NCI-H146 (cell line): Measurements from ENCODE around the gene JADE2.
"Not testable (repeated sequence)": the region's sequence is repeated elsewhere in the genome, so short reads cannot be mapped to it uniquely, and the experiment has no call there.

Experiments used
- DNase-seq: peaks from one replicate; lab custom pipeline; 2025; lab: John Stamatoyannopoulos, UW

Gene JADE2

DNA sequence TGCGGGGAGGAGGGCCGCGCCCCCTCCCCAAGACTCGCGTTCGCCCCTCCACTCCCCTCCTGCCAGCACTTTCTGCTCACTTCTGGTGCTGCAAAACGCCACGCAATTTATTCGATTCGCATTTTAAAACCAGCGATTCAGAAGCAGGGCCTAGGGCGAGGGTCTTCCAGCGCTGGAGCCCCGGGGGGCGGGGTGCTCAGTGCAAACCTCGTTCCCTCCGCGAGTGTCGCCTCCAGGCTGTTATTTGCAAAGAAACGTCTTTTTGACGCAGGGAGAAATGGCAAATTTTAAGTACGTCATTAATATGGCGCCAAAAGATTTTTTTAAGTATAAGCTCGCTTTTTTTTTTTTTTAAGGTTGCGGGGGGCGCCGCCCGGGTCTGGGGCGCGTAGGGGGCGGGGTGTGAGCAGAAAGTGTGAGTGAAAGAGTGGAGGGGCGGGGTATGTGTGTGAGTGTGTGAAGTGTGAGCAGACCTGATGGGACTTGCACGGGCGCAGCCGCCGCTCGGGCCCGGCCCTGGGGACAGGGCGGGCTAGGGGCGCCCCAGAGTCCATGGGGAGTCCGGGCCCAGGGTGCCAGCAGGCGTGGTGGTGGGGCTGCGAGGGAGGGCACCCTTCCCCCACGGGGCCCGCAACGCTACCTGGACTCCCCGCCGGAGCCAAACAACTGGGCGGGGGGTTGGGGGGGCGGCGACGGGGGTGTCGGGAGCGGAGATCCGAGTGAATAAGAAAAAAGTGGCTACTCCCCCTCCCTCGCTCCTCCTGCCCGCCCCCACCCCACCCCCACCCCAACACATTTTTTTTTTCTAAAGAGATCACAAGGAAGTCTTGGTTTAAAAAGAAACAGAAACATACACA, at the start of gene JADE2:
Gene JADE2 (plus strand): TSS at position 845 of the 857 bp plus-strand sequence. CDS start 10,188 bp downstream, outside the sequence.
- peak; percentile 63 for DNase-seq

DNA sequence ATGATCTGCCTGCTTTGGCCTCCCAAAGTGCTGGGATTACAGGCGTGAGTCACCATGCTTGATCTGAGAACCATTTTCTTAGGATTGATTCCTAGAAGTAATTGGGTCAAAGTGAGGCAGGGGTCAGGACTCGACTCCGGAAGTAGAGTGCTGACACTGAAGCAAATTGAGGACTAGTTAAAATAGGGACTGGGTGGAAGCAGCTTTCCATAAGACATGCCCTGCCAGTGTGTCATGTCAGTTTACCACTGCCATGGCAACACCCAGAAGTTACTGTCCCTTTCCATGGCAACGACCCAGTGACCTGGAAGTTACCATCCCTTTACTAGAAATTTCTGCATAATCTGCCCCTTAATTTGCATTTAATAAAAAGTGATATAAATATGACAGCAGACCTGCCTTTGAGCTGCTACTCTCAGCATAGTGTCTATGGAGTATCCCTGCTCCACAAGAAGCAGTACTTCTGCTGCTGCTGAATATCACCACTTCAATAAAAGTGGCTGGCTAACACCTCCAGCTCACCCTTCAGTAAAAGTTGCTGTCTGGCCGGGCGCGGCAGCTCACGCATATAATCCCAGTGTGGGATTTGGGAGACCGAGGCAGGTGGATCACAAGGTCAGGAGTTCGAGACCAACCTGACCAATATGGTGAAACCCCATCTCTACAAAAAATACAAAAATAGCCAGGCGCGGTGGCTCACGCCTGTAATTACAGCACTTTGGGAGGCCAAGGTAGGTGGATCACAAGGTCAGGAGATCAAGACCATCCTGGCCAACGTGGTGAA, 47.8 kb upstream of the JADE2 start:
- DNase-seq: no peak

DNA sequence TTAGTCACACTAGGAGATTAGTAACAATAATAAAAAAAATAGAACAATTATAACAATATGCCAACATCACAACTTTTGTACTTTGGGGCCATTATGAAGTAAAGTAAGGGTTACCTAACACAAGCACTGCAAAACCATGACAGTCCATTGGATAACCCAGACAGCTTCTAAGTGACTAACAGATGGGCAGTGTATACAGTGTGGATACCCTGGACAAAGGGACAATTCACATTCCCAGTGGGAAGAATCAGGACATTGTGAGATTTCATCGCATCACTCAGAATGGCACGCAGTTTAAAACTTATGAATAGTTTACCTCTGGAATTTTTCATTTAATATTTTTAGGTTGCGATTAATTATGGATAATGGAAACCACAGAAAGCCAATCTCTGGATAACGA, 45.6 kb upstream of the JADE2 start:
- no peak for DNase-seq

DNA sequence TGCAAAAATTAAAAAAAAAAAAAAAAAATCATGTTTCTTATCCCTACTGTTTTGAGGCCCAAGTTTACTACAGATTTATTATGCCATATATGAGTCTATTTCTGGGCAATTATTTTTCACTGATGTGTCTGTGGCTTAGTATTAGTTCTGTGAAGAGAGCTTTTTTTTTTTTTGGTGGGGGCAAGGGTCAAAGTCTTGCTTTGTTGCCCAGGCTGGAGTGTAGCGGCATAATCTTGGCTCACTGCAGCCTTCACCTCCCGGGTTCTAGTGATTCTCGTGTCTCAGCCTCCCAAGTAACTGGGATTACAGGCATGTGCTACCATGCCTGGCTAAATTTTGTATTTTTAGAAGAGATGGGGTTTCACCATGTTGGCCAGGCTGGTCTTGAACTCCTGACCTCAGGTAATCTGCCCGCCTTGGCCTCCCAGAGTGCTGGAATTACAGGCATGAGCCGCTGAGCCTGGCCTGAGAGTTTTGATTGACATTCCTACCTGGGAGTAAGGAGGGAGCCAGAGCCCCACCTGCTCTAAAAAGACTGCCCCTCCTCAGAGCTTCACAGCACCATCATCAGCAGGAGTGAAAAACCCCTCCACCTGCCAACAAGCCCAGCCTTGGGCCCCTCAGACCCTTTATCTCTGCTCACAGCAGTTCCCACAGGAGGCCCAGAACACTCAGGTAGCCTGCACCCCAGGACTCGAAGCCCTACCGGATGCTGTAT, 36.1 kb upstream of the JADE2 start:
- no peak for DNase-seq

DNA sequence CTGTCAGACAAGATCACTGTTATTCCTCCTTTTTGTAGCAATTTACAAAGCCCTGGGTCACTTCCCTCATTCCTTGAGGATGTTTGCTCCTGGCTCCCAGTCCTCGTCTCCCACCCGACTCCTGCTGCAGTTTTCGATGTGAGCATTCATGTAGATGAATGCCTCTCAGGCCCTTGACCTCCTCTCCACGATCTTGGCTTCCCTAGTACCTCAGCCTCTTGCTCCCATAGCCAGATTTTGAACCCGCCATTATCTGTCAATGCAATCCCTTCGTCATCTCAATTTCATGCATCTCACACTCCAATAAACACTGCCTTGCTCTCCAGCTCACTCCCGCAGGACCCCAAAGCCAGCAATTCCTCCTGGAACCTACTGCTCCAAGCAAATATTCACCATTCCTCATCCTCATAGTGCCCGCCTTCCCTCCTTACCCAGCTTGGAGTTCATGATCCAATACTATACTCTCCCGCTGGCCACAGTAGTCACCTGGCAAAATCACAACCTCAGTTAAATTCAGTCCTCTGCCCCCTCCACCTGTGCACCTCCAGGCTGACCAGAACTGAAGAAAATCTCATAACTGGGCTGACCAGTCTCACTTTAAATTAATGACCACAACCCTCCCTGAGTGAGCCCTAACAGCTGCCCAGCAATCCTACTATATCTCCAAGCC, 35.1 kb upstream of the JADE2 start:
- no peak for DNase-seq

DNA sequence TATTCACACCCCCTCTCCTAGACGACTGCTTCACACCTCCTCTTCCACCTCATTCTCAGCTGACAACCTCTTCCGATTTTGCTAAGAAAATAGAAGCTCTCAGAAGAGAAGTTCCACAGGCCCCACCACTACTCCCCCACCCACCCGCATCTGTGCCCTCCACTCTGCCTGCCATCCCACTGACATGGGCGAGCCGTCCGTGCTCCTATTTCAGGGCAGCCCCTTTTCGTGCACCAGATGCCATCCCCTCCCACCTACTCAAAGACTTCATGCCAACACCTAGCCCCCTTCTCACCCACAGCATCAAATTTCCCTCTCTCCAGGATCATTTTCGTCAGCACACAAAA, 34.6 kb upstream of the JADE2 start:
- no peak for DNase-seq

DNA sequence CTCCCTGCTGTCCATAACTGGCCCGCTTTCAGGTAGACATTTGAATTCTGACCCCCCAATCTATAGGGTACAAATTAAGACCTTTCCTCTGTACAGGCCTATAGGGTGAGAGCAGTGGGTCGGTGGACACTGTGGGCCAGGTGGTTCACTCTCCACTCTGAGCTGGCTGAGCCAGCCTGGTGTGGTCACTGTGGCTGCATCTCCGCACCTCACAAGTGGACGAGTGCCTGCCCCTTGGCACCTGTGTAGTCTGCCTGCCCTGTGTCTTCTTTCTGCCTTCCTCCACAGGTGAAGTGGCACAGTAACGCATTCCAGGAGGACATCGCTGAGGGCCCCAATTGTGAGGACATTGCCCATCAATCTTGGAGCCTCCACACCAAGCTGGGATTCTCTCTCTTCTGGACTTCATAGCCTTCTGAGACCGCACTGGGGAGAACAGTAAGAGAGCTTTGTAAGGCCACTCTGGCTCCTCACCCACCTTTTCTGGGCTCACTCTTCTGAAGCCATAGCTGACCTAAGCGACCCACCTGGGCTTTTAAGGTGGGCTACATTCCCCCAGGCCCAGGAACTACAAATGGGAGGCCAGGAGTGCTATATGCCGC, 33.5 kb upstream of the JADE2 start:
- no peak for DNase-seq

DNA sequence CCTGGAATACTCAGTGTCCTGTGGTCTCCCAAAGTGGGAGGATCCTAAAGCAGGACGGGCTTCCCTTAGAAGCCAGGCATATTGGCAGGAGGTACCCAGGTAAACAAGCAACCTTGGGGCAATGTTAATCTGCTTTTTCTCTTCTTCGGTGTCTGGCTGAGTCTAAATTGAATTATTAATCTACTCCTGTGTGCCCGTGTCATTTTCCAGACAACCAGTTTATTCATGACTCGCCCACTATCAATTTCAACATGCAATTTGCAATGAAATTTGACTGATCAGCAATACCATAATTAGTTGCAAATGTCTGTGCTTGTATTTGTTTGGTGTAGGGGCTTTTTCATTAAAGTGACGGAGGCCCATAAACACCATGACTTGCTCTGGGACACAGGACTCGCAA, 32.9 kb upstream of the JADE2 start:
- no peak for DNase-seq

DNA sequence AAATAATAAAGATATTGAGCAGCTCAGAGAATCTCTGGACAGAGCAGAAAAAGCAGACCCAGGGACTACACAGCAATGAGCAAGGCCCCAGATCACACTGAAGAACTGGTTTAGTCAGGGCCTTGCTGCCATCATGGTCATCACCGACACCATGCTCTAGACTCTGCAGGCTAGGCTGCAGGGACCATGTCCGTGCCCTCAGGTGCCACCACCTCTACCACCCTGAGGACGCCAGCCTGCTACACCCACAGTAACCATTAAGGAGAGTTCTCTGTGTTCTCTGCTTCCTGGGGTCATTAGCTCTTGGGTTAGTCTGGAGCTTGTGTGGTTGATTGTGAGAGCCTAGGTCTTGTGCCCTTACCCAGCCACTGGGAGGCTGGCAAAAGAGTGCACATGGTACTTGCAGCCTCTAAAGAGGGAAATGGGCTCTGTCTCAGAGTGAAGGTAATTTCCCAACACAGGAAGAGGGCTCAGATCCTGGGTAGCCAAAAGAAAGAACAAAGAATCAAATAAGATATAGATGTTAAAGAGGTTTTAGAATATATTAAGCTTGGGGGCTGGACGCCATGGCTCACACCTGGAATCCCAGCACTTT, 31.9 kb upstream of the JADE2 start:
- no peak for DNase-seq

DNA sequence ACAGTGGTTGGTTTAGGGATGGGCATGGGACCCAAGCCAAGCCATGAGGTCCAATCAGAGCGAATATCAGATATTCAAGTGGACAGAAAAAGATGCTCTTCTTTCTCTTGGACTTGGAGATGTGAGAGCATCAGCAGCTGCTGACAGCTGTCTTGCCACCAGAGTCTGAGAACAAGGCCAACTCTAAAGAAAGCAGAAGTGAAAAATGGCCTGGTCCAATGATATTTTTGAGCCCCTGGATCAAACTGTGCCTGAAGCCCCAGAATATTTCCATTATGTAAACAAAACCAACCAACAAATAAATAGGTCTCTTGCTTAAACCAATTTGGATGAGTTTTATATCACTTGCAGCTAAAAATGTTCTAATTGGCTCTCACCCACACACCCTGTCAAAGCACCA, 30.7 kb upstream of the JADE2 start:
- no peak for DNase-seq

DNA sequence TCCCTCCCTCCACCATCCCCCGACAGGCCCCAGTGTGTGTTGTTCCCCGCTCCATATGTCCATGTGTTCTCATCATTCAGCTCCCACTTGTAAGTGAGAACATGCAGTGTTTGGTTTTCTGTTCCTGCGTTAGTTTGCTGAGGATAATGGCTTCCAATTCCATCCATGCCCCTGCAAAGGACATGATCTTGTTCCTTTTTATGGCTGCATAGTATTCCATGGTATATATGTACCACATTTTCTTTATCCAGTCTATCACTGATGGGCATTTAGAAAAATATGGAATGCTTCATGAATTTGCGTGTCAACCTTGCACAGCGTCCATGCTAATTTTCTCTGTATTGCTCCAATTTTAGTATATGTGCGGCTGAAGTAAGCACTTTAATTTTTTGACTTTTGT, 25.6 kb upstream of the JADE2 start:
- not testable (repeated sequence) for DNase-seq

DNA sequence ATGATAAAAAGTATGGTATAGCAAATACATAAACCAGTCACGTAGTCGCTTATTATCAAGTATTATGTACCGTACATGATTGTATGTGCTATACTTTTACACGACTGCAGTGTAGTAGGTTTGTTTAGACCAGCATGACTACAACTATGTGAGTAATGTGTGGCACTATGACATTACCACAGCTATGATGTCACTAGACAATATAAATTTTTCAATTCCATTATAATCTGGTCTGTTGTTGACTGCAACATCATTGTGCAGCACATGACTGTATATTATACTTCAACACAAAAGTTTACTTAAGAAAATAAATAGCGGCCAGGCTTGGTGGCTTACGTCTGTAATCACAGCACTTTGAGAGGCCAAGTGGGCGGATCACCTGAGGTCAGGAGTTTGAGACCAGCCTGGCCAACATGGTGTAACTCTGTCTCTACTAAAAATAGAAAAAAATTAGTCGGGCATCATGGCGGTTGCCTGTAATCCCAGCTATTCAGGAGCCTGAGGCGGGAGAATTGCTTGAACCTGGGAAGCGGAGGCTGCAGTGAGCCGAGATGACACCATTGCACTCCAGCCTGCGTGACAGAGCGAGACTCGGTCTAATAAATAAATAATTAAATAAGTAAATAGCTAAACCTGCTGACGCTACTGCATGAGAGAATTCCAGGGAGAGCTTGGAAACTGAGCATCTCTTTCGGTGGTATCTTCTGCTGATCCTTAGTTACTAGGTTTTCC, 24.6 kb upstream of the JADE2 start:
- no peak for DNase-seq

DNA sequence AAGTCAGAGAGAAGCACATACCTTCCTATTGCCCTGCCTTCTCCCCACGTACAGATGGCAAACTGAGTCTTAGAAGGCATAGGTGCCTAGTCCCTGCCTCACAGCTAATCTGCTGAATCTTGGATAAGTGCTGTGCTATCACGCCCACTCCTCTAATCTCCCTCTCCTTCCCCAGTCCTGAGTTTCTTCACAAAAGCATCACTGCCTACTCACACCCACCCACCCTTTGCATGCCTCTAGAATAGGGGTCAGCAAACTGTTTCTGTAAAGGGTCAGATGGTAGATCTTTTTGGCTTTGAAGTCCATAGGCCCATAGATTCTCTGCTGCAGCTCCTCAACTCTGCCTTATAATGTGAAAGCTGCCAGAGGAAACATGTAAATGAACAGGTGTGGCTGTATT, 23.2 kb upstream of the JADE2 start:
- DNase-seq: no peak

DNA sequence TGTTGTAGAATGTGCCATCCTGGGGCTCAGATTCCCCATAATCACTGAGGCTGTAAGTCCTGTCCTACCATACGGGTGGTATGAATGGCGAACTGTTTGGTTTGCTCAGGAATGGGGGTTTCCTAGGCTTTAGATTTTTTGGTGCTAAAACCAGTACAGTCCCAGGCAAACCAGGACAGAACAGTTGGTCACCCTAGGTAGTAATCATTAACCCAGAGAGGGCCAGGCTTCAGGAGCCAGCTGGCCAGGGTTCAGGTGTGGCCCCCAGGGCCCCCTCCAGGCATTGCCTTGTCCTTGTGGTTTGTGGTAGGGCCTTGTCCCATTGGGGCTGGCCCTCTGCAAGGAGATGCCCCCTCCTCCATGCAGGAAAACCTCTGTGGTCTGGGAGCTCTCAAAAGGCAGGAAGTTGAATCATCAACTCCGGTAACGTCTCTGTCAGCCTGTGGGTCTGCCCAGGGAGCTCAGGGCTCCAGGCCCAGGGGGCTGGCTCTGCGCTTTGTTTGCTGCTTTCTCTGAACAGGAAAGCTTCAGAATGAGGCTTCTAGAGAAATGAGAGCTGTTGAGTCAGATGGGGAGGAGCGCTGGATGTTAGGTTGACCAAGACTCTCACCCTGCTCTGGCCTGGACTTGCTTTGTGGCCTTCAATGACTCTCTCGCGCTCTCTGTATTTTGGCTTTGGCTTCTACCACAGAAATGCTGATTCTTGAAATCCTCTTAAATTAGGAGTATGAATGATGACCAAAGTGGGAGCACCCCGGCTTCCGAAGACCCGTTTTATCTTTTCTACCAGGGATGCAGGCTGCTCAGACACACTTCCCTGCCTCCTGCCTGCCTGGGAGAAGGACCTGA, 22.2 kb upstream of the JADE2 start:
- DNase-seq: no peak

DNA sequence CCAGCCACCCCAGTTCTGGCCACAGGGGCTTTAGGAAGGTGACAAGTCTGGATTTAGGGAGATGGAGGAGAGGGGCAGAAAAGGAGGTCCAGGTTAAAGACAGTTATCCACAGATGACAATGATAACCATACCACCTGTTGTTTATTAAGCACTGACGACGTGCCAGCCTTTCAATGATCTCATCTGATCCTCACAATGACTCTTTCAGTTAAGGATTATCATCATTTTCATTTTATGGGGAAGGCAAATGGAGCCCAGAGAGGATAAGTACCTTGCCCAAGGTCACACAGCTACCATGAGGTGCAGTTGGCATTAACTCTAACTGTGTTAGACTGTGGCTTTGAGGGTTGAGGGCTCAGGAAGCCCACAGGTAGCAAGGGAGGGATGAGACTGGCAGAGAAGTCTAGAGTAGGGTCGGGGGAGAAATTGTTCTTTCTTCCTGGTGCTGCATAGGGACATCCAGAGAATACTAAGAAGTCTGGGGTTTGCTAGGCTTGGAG, 21.5 kb upstream of the JADE2 start:
- no peak for DNase-seq

DNA sequence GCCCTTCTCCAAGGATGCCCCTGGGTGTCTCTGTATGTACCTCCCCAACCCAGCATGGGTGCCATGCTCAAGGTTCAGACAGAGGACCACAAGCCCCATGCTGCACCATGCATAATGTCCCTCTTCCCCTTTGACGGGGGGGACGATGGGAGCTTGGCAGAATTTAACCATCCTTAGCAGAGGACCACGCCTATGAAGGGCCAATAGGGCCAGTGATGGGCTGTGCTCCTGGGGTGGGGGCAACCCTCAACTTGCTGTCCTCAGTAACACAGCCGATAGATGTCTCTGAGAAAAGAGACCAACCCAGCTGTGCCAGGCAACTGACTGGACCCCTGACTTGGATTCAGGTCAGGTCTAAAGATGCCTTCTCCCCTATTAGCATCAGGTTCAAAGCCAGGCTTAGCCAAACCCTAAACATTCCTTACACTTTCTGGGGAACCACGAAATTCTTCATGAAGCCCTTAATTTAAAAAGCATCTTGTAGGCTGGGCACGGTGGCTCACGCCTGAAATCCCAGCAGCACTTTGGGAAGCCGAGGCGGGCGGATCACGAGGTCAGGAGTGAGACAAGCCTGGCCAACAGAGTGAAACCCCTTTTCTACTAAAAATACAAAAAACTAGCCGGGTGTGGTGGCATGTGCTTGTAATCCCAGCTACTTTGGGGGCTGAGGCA, 20.7 kb upstream of the JADE2 start:
- no peak for DNase-seq

DNA sequence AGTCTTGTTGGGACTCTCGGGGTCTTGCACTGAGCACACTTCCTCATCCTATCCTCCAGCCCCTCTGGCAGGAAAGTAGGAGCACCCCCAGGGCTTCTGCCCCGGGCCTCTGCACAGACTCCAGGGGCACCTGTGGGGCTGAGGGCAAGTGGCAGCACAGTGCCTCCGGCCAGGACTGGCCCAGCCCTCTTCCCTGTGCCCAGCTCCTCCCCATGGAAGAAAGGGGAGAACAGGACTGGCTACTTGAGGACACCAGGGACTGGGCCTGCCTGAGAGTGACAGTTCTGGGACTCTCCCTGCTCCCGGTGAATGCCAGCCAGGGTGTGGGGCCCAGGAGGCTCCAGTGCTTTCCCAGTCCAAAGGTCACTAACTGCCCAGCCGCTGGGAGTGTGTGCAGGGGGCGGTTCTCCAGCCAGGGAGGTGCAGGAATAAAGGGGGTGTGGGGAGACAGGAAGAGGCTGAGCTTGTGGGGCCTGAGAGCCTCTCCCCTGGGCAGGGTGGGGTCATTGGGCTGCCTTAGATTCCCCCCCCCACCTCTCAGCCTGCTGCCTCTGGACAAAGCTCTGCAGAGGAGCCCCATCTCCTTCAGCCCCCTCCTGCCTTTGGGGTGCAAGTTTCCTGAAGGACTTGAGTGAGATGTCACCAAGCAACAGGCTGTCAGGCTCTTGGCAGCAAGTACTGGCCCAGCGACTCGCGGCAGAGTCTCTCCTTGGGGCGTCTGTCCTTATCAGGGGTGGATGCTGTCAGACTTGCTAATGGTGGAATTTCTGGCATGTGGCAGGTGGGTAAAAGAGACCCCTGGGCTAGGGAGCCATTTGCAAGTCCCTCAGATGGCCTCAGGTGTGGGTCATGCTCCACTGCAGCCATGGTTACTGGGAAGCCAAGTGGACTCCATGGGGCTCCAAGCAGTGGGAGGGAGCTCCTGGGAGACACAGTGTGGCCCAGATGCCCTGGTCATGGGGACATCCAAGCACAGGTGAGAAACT, 19.1 kb upstream of the JADE2 start:
- DNase-seq: peak; percentile 74

DNA sequence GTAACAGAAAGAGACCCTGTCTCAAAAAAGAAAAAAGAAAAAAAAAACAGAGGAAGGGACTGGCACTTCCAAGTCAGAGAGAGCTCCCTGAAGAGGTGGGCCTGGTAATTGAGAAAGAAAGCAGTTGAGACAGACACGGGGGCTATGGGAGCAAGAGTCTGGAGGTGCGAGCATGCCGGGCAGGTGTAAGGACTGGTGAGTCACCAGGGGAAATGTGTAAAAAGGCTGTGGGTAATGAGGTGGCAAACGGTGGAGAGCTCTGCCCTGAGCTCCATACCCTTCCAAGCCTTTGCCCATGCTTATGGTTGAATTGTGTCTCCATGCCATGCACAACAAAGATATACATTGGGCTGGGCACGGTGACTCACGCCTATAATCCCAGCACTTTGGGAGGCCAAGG, 18.0 kb upstream of the JADE2 start:
- no peak for DNase-seq
